K562 treated with DMSO at 1 percent for 48 hours (cell line): Measurements from ENCODE around the gene SLC8B1. TPM values are rescaled to one million over a fixed set of nuclear protein-coding genes. Genes with fewer than 3 reads are reported as not detected.

Source experiments
- total RNA-seq: library from RNA; unstranded; fragments of 300-600 nt; gene quantifications from 2 replicates; pipeline ENCODE4 v1.2.3, GENCODE V29; 2022; ENCODE audit warnings: low replicate concordance; ENCODE audit errors: extremely low read depth

The SLC8B1 gene
- not detected in 2 replicates for total RNA-seq

DNA sequence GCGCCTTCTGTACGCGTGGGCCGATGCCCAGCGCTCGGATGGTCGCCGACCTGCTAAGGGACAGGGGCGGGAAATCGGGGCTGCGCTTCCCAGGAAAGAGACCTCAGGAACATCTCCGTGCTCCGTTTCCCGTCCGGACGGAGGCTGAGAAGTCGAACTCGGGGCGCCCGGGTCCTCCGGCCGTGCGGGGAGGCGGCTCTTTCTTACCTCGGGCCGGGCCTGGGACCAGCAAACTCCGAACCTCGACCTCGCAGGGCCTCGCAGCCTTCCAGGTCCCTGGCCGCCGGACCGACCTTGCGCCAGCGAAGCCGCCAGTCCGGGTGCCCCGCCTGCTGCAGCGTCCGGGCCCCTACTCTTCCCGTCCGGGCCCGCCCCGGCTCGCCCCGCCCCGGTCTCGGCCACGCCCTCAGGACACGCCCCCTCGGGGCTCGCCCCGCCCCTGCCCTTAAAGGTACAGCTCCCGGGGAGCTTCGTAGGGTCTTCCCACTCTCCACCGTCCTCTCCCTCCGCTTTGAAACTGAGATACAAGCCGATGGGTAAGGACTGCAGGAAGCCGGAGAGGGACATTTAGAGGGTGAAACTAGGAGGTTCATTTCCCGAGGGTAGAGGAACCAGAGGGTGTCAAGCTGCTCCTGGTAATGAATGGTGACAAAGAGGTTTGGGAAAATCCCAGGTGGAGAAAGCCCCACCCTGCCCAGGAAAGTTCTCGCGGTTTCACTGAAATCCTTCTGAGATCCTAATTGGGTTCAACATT is at the start of gene SLC8B1:
Gene SLC8B1 (minus strand): TSS at position 324 of the 754 bp plus-strand sequence. CDS start 2,231 bp downstream, outside the sequence.

GRCh38 chr12:113358381-113359132 is 23.6 kb upstream of the SLC8B1 start, which contains the start of gene PLBD2:
TSS of gene PLBD2 (plus strand) at chr12:113358587. CDS start at chr12:113358601, 14 bp downstream.

Other genes with a start within 250 kb of the SLC8B1 start
- gene RASAL1, start 199.3 kb downstream of the SLC8B1 start, total RNA-seq: not detected in 2 replicates
- gene CFAP73, start 185.4 kb downstream of the SLC8B1 start, total RNA-seq: not detected in 2 replicates
- not detected in 2 replicates for gene DDX54, start 149.6 kb downstream of the SLC8B1 start, total RNA-seq
- gene RITA1, start 149.4 kb downstream of the SLC8B1 start, total RNA-seq: not detected in 2 replicates
- not detected in 2 replicates for gene TPCN1, start 113.6 kb downstream of the SLC8B1 start, total RNA-seq
- not detected in 2 replicates for gene PLBD2, start 23.5 kb upstream of the SLC8B1 start, total RNA-seq
- gene SDS, start 68.8 kb upstream of the SLC8B1 start, total RNA-seq: not detected in 2 replicates
- gene SDSL, start 87.3 kb upstream of the SLC8B1 start, total RNA-seq: not detected in 2 replicates
- gene LHX5, start 136.8 kb upstream of the SLC8B1 start, total RNA-seq: not detected in 2 replicates